Measurements from ENCODE around the gene LRRC4C.

DNA sequence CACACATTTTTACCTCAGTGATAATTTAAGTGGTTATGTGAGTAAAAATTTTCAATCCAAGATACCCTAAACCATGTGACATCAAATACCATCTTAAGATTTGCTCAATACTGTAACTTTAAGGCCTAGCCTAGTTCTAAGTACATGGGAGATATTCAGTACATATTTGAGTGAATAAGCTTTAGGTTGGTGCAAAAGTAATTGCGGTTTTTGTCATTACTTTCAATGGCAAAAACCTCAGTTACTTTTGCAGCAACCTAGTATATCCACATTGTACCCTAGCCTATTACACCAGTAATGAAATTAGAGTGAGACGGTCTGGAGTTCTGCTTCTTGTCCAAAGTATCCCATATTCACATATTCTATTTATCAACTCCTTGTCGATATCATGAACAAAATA lies 700.1 kb downstream of the LRRC4C start:
- TF ChIP-seq FOXM1 (IDR thresholded peaks at IDR 0.05; ENCODE audit: borderline replicate concordance, low read depth) (no peak), RAD21 (IDR thresholded peaks at IDR 0.05; ENCODE audit: low read depth) (no peak), EP300 (IDR thresholded peaks at IDR 0.05; ENCODE audit: borderline replicate concordance) (no peak), EGR1 (IDR thresholded peaks at IDR 0.05) (no peak), CEBPB (IDR thresholded peaks at IDR 0.05) (no peak), YY1 (IDR thresholded peaks at IDR 0.05; ENCODE audit: low read depth) (no peak), TAF1 (IDR thresholded peaks at IDR 0.05; ENCODE audit: low read depth) (no peak), NFIC (IDR thresholded peaks at IDR 0.05) (no peak)
- TF ChIP-seq, protein P1, sequence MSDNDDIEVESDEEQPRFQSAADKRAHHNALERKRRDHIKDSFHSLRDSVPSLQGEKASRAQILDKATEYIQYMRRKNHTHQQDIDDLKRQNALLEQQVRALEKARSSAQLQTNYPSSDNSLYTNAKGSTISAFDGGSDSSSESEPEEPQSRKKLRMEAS (IDR thresholded peaks at IDR 0.05) = no peak
- TF ChIP-seq, protein P2, sequence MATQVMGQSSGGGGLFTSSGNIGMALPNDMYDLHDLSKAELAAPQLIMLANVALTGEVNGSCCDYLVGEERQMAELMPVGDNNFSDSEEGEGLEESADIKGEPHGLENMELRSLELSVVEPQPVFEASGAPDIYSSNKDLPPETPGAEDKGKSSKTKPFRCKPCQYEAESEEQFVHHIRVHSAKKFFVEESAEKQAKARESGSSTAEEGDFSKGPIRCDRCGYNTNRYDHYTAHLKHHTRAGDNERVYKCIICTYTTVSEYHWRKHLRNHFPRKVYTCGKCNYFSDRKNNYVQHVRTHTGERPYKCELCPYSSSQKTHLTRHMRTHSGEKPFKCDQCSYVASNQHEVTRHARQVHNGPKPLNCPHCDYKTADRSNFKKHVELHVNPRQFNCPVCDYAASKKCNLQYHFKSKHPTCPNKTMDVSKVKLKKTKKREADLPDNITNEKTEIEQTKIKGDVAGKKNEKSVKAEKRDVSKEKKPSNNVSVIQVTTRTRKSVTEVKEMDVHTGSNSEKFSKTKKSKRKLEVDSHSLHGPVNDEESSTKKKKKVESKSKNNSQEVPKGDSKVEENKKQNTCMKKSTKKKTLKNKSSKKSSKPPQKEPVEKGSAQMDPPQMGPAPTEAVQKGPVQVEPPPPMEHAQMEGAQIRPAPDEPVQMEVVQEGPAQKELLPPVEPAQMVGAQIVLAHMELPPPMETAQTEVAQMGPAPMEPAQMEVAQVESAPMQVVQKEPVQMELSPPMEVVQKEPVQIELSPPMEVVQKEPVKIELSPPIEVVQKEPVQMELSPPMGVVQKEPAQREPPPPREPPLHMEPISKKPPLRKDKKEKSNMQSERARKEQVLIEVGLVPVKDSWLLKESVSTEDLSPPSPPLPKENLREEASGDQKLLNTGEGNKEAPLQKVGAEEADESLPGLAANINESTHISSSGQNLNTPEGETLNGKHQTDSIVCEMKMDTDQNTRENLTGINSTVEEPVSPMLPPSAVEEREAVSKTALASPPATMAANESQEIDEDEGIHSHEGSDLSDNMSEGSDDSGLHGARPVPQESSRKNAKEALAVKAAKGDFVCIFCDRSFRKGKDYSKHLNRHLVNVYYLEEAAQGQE (IDR thresholded peaks at IDR 0.05; ENCODE audit: low read depth) = no peak
